ENCODE results near the gene MXRA8. TPM values are rescaled to one million over a fixed set of nuclear protein-coding genes. Genes with fewer than 3 reads are reported as not detected.

MXRA8 gene
- total and polyA plus RNA-seq, 9 of the 15 experiments (the other 6 are each of a cell fraction or from before 2014, with no cell fraction given) = 0.66 to 11.3 (median 6.3) TPM

- TF ChIP-seq, protein P1, sequence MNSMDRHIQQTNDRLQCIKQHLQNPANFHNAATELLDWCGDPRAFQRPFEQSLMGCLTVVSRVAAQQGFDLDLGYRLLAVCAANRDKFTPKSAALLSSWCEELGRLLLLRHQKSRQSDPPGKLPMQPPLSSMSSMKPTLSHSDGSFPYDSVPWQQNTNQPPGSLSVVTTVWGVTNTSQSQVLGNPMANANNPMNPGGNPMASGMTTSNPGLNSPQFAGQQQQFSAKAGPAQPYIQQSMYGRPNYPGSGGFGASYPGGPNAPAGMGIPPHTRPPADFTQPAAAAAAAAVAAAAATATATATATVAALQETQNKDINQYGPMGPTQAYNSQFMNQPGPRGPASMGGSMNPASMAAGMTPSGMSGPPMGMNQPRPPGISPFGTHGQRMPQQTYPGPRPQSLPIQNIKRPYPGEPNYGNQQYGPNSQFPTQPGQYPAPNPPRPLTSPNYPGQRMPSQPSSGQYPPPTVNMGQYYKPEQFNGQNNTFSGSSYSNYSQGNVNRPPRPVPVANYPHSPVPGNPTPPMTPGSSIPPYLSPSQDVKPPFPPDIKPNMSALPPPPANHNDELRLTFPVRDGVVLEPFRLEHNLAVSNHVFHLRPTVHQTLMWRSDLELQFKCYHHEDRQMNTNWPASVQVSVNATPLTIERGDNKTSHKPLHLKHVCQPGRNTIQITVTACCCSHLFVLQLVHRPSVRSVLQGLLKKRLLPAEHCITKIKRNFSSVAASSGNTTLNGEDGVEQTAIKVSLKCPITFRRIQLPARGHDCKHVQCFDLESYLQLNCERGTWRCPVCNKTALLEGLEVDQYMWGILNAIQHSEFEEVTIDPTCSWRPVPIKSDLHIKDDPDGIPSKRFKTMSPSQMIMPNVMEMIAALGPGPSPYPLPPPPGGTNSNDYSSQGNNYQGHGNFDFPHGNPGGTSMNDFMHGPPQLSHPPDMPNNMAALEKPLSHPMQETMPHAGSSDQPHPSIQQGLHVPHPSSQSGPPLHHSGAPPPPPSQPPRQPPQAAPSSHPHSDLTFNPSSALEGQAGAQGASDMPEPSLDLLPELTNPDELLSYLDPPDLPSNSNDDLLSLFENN (IDR thresholded peaks at IDR 0.05; ENCODE audit: low read depth in 2 of 2, low read length in 2 of 2) = no peak
- TF ChIP-seq TCF15 (CRISPR knock-in tag; IDR thresholded peaks at IDR 0.05) (no peak), SNRNP70 (optimal IDR thresholded peaks at IDR 0.05; ENCODE audit: low read depth, low read length) (no peak), ZNF551 (CRISPR knock-in tag; IDR thresholded peaks at IDR 0.05) (no peak), RBM25 (IDR thresholded peaks at IDR 0.05; ENCODE audit: low read depth, low read length, severe bottlenecking) (peak; percentile 100), ZNF445 (CRISPR knock-in tag; IDR thresholded peaks at IDR 0.05; ENCODE audit: low read depth) (no peak), ZNF263 (CRISPR knock-in tag; IDR thresholded peaks at IDR 0.05; ENCODE audit: borderline replicate concordance) (no peak; the same call in 1 of the 2 replicates), KDM5B (IDR thresholded peaks at IDR 0.05; ENCODE audit: insufficient replicate concordance, low read depth, low read length) (peak; percentile 83), MXD1 (CRISPR knock-in tag; IDR thresholded peaks at IDR 0.05; ENCODE audit: borderline replicate concordance, poor library complexity, severe bottlenecking) (peak; percentile 70), BRF1 (IDR thresholded peaks at IDR 0.05; ENCODE audit: borderline replicate concordance, extremely low read depth, insufficient read length) (no peak), MEF2A (IDR thresholded peaks at IDR 0.05; ENCODE audit: control insufficient read depth, low read depth, low read length) (no peak)
- TF ChIP-seq, protein P2, sequence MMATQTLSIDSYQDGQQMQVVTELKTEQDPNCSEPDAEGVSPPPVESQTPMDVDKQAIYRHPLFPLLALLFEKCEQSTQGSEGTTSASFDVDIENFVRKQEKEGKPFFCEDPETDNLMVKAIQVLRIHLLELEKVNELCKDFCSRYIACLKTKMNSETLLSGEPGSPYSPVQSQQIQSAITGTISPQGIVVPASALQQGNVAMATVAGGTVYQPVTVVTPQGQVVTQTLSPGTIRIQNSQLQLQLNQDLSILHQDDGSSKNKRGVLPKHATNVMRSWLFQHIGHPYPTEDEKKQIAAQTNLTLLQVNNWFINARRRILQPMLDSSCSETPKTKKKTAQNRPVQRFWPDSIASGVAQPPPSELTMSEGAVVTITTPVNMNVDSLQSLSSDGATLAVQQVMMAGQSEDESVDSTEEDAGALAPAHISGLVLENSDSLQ (IDR thresholded peaks at IDR 0.05) = peak; percentile 100
- TF ChIP-seq, protein P3, sequence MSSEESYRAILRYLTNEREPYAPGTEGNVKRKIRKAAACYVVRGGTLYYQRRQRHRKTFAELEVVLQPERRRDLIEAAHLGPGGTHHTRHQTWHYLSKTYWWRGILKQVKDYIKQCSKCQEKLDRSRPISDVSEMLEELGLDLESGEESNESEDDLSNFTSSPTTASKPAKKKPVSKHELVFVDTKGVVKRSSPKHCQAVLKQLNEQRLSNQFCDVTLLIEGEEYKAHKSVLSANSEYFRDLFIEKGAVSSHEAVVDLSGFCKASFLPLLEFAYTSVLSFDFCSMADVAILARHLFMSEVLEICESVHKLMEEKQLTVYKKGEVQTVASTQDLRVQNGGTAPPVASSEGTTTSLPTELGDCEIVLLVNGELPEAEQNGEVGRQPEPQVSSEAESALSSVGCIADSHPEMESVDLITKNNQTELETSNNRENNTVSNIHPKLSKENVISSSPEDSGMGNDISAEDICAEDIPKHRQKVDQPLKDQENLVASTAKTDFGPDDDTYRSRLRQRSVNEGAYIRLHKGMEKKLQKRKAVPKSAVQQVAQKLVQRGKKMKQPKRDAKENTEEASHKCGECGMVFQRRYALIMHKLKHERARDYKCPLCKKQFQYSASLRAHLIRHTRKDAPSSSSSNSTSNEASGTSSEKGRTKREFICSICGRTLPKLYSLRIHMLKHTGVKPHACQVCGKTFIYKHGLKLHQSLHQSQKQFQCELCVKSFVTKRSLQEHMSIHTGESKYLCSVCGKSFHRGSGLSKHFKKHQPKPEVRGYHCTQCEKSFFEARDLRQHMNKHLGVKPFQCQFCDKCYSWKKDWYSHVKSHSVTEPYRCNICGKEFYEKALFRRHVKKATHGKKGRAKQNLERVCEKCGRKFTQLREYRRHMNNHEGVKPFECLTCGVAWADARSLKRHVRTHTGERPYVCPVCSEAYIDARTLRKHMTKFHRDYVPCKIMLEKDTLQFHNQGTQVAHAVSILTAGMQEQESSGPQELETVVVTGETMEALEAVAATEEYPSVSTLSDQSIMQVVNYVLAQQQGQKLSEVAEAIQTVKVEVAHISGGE (CRISPR knock-in tag; IDR thresholded peaks at IDR 0.05) = peak in 1 of 3 experiments; percentile 87; a peak in 3 of 6 replicates
- TF ChIP-seq, protein P4, sequence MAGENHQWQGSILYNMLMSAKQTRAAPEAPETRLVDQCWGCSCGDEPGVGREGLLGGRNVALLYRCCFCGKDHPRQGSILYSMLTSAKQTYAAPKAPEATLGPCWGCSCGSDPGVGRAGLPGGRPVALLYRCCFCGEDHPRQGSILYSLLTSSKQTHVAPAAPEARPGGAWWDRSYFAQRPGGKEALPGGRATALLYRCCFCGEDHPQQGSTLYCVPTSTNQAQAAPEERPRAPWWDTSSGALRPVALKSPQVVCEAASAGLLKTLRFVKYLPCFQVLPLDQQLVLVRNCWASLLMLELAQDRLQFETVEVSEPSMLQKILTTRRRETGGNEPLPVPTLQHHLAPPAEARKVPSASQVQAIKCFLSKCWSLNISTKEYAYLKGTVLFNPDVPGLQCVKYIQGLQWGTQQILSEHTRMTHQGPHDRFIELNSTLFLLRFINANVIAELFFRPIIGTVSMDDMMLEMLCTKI (IDR thresholded peaks at IDR 0.05; ENCODE audit: partially characterized antibody) = no peak
Observed at GRCh38 chr1:1399187-1399871, 41.0 kb upstream of the MXRA8 start, which contains the start of gene CCNL2 (continued).
